Naive B cell (primary cell): ENCODE data around the gene MAP1B. TPM values are rescaled to one million over a fixed set of nuclear protein-coding genes. Genes with fewer than 3 reads are reported as not detected.

Experiments
- ATAC-seq, 2 donors: fragments of 150-1000 bp; cut with Tn5 transposase; 2 replicates each; pipeline ENCODE4 v1.10.0; 2021; ENCODE audit warnings: low read depth in 2 of 2, mild to moderate bottlenecking in 2 of 2, moderate library complexity in 2 of 2
- DNase-seq: peaks from one replicate; pipeline ENCODE4 v3.0.0; 2022
- H3K27ac Mint-ChIP-seq, 6 donors: one replicate each; pipeline ENCODE4 v1.8.0; 2020 to 2022; ENCODE audit warnings: mild to moderate bottlenecking in 6 of 6, mixed read lengths in 6 of 6, moderate library complexity in 5 of 6, inconsistent platforms in 2 of 6
- H3K27me3 Mint-ChIP-seq, 3 donors: one replicate each; pipeline ENCODE4 v1.8.0; 2021 to 2022; ENCODE audit warnings: mixed read lengths in 3 of 3, mild to moderate bottlenecking in 1 of 3
- H3K36me3 Mint-ChIP-seq, 2 donors: one replicate each; pipeline ENCODE4 v1.8.0; 2020 to 2022; ENCODE audit warnings: mixed read lengths in 2 of 2, inconsistent platforms in 1 of 2, mild to moderate bottlenecking in 1 of 2
- H3K4me1 Mint-ChIP-seq, 3 donors: one replicate each; pipeline ENCODE4 v1.8.0; 2020 to 2022; ENCODE audit warnings: mixed read lengths in 3 of 3, inconsistent platforms in 1 of 3, mild to moderate bottlenecking in 1 of 3, moderate library complexity in 1 of 3
- H3K4me3 Mint-ChIP-seq, 8 donors: one replicate each; pipeline ENCODE4 v1.8.0; 2020 to 2022; ENCODE audit warnings: mild to moderate bottlenecking in 8 of 8, mixed read lengths in 8 of 8, moderate library complexity in 8 of 8, inconsistent platforms in 2 of 8
- H3K9me3 Mint-ChIP-seq, 7 donors: one replicate each; pipeline ENCODE4 v1.8.0; 2020 to 2022; ENCODE audit warnings: mixed read lengths in 7 of 7, mild to moderate bottlenecking in 5 of 7, inconsistent platforms in 2 of 7, moderate library complexity in 1 of 7
- polyA plus RNA-seq, 6 donors: library from polyadenylated mRNA; unstranded; fragments of 300-500 nt; fragmentation: Illumina TruSeq; gene quantifications; one replicate each; pipeline ENCODE4 v1.2.3, GENCODE V29; 2021; ENCODE audit warnings: low read depth in 6 of 6

The MAP1B gene
- polyA plus RNA-seq, 6 donors from 2014 or later: 0.18 to 0.90 (median 0.35) TPM

GRCh38 chr5:72125941-72126620 is 18.8 kb downstream of the MAP1B start:
- no peak overlapping the region for H3K27ac Mint-ChIP-seq

GRCh38 chr5:72126796-72127195 is 19.5 kb downstream of the MAP1B start:
- H3K27ac Mint-ChIP-seq: no peak overlapping the region
- H3K36me3 Mint-ChIP-seq: no peaks in the 10 kb centered on the region
- DNase-seq (no peak), ATAC-seq (no peak)
- no peaks in the 10 kb centered on the region for H3K4me1 Mint-ChIP-seq
- peaks cover 36 to 48% (median 44%) of the 10 kb centered on the region in 3 donors for H3K27me3 Mint-ChIP-seq
- H3K4me3 Mint-ChIP-seq: no peak overlapping the region
- H3K9me3 Mint-ChIP-seq: peaks cover 0 to 1% (median 0%) of the 10 kb centered on the region in 7 donors

More at GRCh38 chr5:72125941-72126620, 18.8 kb downstream of the MAP1B start:
- DNase-seq (no peak), ATAC-seq (no peak)
- Mint-ChIP-seq H3K27me3 (peaks cover 42 to 51% (median 46%) of the 10 kb centered on the region in 3 donors), H3K9me3 (peaks cover 0 to 1% (median 0%) of the 10 kb centered on the region in 7 donors), H3K4me1 (no peaks in the 10 kb centered on the region), H3K36me3 (no peaks in the 10 kb centered on the region), H3K4me3 (no peak overlapping the region)

- H3K27me3 Mint-ChIP-seq: peaks cover 27 to 36% (median 31%) of the 10 kb centered on the region in 3 donors
- DNase-seq (no peak), ATAC-seq (no peak)
- H3K9me3 Mint-ChIP-seq: peaks cover 0 to 1% (median 0%) of the 10 kb centered on the region in 7 donors
- no peaks in the 10 kb centered on the region for H3K36me3 Mint-ChIP-seq
- H3K4me1 Mint-ChIP-seq: no peaks in the 10 kb centered on the region
- no peak overlapping the region for H3K4me3 Mint-ChIP-seq
- no peak overlapping the region for H3K27ac Mint-ChIP-seq
Measured at GRCh38 chr5:72129725-72130124, 22.4 kb downstream of the MAP1B start.

GRCh38 chr5:72130351-72130761 is 23.1 kb downstream of the MAP1B start:
- DNase-seq (no peak), ATAC-seq (no peak)
- H3K36me3 Mint-ChIP-seq: no peaks in the 10 kb centered on the region
- peaks cover 25 to 35% (median 28%) of the 10 kb centered on the region in 3 donors for H3K27me3 Mint-ChIP-seq
- no peak overlapping the region for H3K27ac Mint-ChIP-seq
- H3K4me3 Mint-ChIP-seq: no peak overlapping the region
- peaks cover 0 to 1% (median 0%) of the 10 kb centered on the region in 7 donors for H3K9me3 Mint-ChIP-seq
- no peaks in the 10 kb centered on the region for H3K4me1 Mint-ChIP-seq

GRCh38 chr5:72133212-72133990 is 26.1 kb downstream of the MAP1B start:
- DNase-seq: no peak
- no peak for ATAC-seq
- Mint-ChIP-seq H3K4me3 (no peak overlapping the region), H3K36me3 (no peaks in the 10 kb centered on the region), H3K27me3 (peaks cover 22 to 31% (median 28%) of the 10 kb centered on the region in 3 donors), H3K27ac (no peak overlapping the region), H3K9me3 (peaks cover 0 to 1% (median 0%) of the 10 kb centered on the region in 7 donors), H3K4me1 (no peaks in the 10 kb centered on the region)

- Mint-ChIP-seq H3K4me1 (peaks cover 0 to 3% (median 0%) of the 10 kb centered on the region in 3 donors), H3K27me3 (peaks cover 19 to 38% (median 24%) of the 10 kb centered on the region in 3 donors), H3K9me3 (peaks cover 0 to 1% (median 0%) of the 10 kb centered on the region in 7 donors), H3K27ac (no peak overlapping the region), H3K36me3 (no peaks in the 10 kb centered on the region), H3K4me3 (no peak overlapping the region)
- no peak for DNase-seq
- ATAC-seq: no peak
Measured at GRCh38 chr5:72134226-72134899, 27.1 kb downstream of the MAP1B start.

- H3K36me3 Mint-ChIP-seq: no peaks in the 10 kb centered on the region
- H3K27me3 Mint-ChIP-seq: peaks cover 6 to 50% (median 21%) of the 10 kb centered on the region in 3 donors
- H3K9me3 Mint-ChIP-seq: no peaks in the 10 kb centered on the region
- H3K4me1 Mint-ChIP-seq: peaks cover 0 to 3% (median 0%) of the 10 kb centered on the region in 3 donors
- DNase-seq (peak; percentile 15), ATAC-seq (peak in 1 of 2 donors; percentile 45)
- H3K27ac Mint-ChIP-seq: no peak overlapping the region
- no peak overlapping the region for H3K4me3 Mint-ChIP-seq
Measured at GRCh38 chr5:72137826-72138409, 30.6 kb downstream of the MAP1B start.

- no peak overlapping the region for H3K4me3 Mint-ChIP-seq
Measured at GRCh38 chr5:72138943-72139521, 31.8 kb downstream of the MAP1B start.

GRCh38 chr5:72140711-72141110 is 33.4 kb downstream of the MAP1B start:
- ATAC-seq: no peak
- Mint-ChIP-seq H3K9me3 (no peaks in the 10 kb centered on the region), H3K27ac (peak overlapping the region in 2 of 6 donors; percentile 7 to 36), H3K36me3 (no peaks in the 10 kb centered on the region), H3K4me1 (peaks cover 0 to 3% (median 0%) of the 10 kb centered on the region in 3 donors), H3K4me3 (no peak overlapping the region), H3K27me3 (peaks cover 5 to 48% (median 31%) of the 10 kb centered on the region in 3 donors)
- no peak for DNase-seq

More at GRCh38 chr5:72138943-72139521, 31.8 kb downstream of the MAP1B start:
- Mint-ChIP-seq H3K36me3 (no peaks in the 10 kb centered on the region), H3K9me3 (no peaks in the 10 kb centered on the region), H3K4me1 (peaks cover 0 to 3% (median 0%) of the 10 kb centered on the region in 3 donors), H3K27me3 (peaks cover 6 to 53% (median 27%) of the 10 kb centered on the region in 3 donors), H3K27ac (peak overlapping the region in 1 of 6 donors; percentile 5)
- DNase-seq (no peak), ATAC-seq (no peak)

GRCh38 chr5:72141440-72142355 is 34.4 kb downstream of the MAP1B start:
- no peaks in the 10 kb centered on the region for H3K9me3 Mint-ChIP-seq
- H3K27ac Mint-ChIP-seq: peak overlapping the region in 2 of 6 donors; percentile 44 to 53
- no peaks in the 10 kb centered on the region for H3K36me3 Mint-ChIP-seq
- DNase-seq: no peak
- H3K27me3 Mint-ChIP-seq: peaks cover 7 to 42% (median 22%) of the 10 kb centered on the region in 3 donors
- ATAC-seq: no peak
- H3K4me3 Mint-ChIP-seq: no peak overlapping the region
- H3K4me1 Mint-ChIP-seq: peaks cover 0 to 3% (median 0%) of the 10 kb centered on the region in 3 donors

GRCh38 chr5:72144762-72145161 is 37.5 kb downstream of the MAP1B start:
- Mint-ChIP-seq H3K27ac (no peak overlapping the region), H3K27me3 (peaks cover 21 to 41% (median 22%) of the 10 kb centered on the region in 3 donors), H3K4me1 (no peaks in the 10 kb centered on the region), H3K9me3 (no peaks in the 10 kb centered on the region), H3K4me3 (peak overlapping the region in 1 of 8 donors; percentile 17), H3K36me3 (no peaks in the 10 kb centered on the region)
- no peak for ATAC-seq
- no peak for DNase-seq

- Mint-ChIP-seq H3K36me3 (no peaks in the 10 kb centered on the region), H3K9me3 (no peaks in the 10 kb centered on the region), H3K4me1 (no peaks in the 10 kb centered on the region), H3K27ac (no peak overlapping the region), H3K27me3 (peaks cover 21 to 39% (median 22%) of the 10 kb centered on the region in 3 donors), H3K4me3 (no peak overlapping the region)
- DNase-seq (no peak), ATAC-seq (no peak)
Measured at GRCh38 chr5:72145348-72145747, 38.1 kb downstream of the MAP1B start.
